ENCODE data around the gene ORC5.

GRCh38 chr7:104230606-104231005 is 22.8 kb upstream of the ORC5 start:
- no peak for TF ChIP-seq PBX3 (IDR thresholded peaks at IDR 0.05)
- no peak for TF ChIP-seq USF2 (IDR thresholded peaks at IDR 0.05)
